ENCODE measurements around the gene IGFL4.

Gene IGFL4

GRCh38 chr19:46042252-46042883 lies 1.6 kb upstream of the IGFL4 start:
- no peak overlapping the region for H3K27ac ChIP-seq (replicated peaks)
- no peak overlapping the region for H3K4me3 ChIP-seq (replicated peaks; ENCODE audit: insufficient read depth, low read length)
- H3K27me3 ChIP-seq (ENCODE audit: insufficient read depth, poor library complexity, severe bottlenecking) = peaks cover 4% of the 10 kb centered on the region
- TF ChIP-seq GABPA (IDR thresholded peaks at IDR 0.05; ENCODE audit: low read depth) (no peak), SPI1 (IDR thresholded peaks at IDR 0.05; ENCODE audit: borderline replicate concordance, low read depth) (no peak), REST (IDR thresholded peaks at IDR 0.05; ENCODE audit: insufficient replicate concordance, low read depth) (no peak), POLR2AphosphoS5 (IDR thresholded peaks at IDR 0.05; ENCODE audit: low read depth) (no peak), CTCF (IDR thresholded peaks at IDR 0.05; ENCODE audit: insufficient read depth, low read length) (no peak)
- no peak for DNase-seq (ENCODE audit: low read depth in 1 of 2, low spot score in 1 of 2)

GRCh38 chr19:46040125-46040524 lies 677 bp downstream of the IGFL4 start:
- DNase-seq (ENCODE audit: low read depth in 1 of 2, low spot score in 1 of 2) = no peak
- TF ChIP-seq CTCF (IDR thresholded peaks at IDR 0.05; ENCODE audit: insufficient read depth, low read length) (no peak), REST (IDR thresholded peaks at IDR 0.05; ENCODE audit: insufficient replicate concordance, low read depth) (no peak), POLR2AphosphoS5 (IDR thresholded peaks at IDR 0.05; ENCODE audit: low read depth) (no peak), SPI1 (IDR thresholded peaks at IDR 0.05; ENCODE audit: borderline replicate concordance, low read depth) (no peak), GABPA (IDR thresholded peaks at IDR 0.05; ENCODE audit: low read depth) (no peak)
- Histone ChIP-seq H3K4me3 (replicated peaks; ENCODE audit: insufficient read depth, low read length) (no peak overlapping the region), H3K27ac (replicated peaks) (no peak overlapping the region), H3K27me3 (ENCODE audit: insufficient read depth, poor library complexity, severe bottlenecking) (no peaks in the 10 kb centered on the region)

- Histone ChIP-seq H3K27ac (replicated peaks) (no peak overlapping the region), H3K27me3 (ENCODE audit: insufficient read depth, poor library complexity, severe bottlenecking) (no peaks in the 10 kb centered on the region), H3K4me3 (replicated peaks; ENCODE audit: insufficient read depth, low read length) (no peak overlapping the region)
- no peak for TF ChIP-seq REST (IDR thresholded peaks at IDR 0.05; ENCODE audit: insufficient replicate concordance, low read depth)
- no peak for TF ChIP-seq POLR2AphosphoS5 (IDR thresholded peaks at IDR 0.05; ENCODE audit: low read depth)
- TF ChIP-seq GABPA (IDR thresholded peaks at IDR 0.05; ENCODE audit: low read depth) = no peak
- TF ChIP-seq CTCF (IDR thresholded peaks at IDR 0.05; ENCODE audit: insufficient read depth, low read length) = no peak
- TF ChIP-seq SPI1 (IDR thresholded peaks at IDR 0.05; ENCODE audit: borderline replicate concordance, low read depth) = no peak
- no peak for DNase-seq (ENCODE audit: low read depth in 1 of 2, low spot score in 1 of 2)
These were observed 4.1 kb downstream of the IGFL4 start for GRCh38 chr19:46036744-46037128.
